Lower leg skin (tissue), 3 donors: ENCODE data around the gene ACVR1.

Experiments
- CTCF ChIP-seq, 3 donors: fragments of 450-650 bp; IDR thresholded peaks; one replicate each; pipeline ENCODE4 v1.5.1; 2016; ENCODE audit warnings: antibody characterized with exemption in 3 of 3, mild to moderate bottlenecking in 3 of 3, moderate library complexity in 2 of 3
- POLR2A ChIP-seq, 2 donors: fragments of 450-650 bp; IDR thresholded peaks; one replicate each; pipeline ENCODE4 v1.6.1; 2016 to 2017; ENCODE audit warnings: antibody characterized with exemption in 2 of 2, mild to moderate bottlenecking in 1 of 2, moderate library complexity in 1 of 2

GRCh38 chr2:157809212-157809611, 66.9 kb downstream of the ACVR1 start:
- TF ChIP-seq CTCF (IDR thresholded peaks at IDR 0.05) = no peak
- TF ChIP-seq POLR2A (IDR thresholded peaks at IDR 0.05) = no peak
